Neural cell (in vitro differentiated cells): Measurements from ENCODE around the gene PLXNA3.

ENCODE experiments used
- EP300 ChIP-seq: fragments of 450-650 bp; conservative IDR thresholded peaks from 2 replicates; pipeline ENCODE4 v1.6.1; 2014; ENCODE audit warnings: antibody characterized with exemption, mild to moderate bottlenecking, moderate library complexity; ENCODE audit not compliant: poor library complexity, severe bottlenecking
- EZH2 ChIP-seq: fragments of 200-600, 300-800 bp; shearing (Covaris generic), sonication (generic); IDR thresholded peaks from 2 replicates; pipeline ENCODE4 v1.6.1; 2014; ENCODE audit warnings: antibody characterized with exemption, low read length, borderline replicate concordance, mild to moderate bottlenecking; ENCODE audit not compliant: insufficient read depth, poor library complexity, severe bottlenecking
- POLR2AphosphoS5 ChIP-seq: IDR thresholded peaks from 2 replicates; pipeline ENCODE4 v1.6.1; 2012
- TAF1 ChIP-seq: IDR thresholded peaks from 2 replicates; pipeline ENCODE4 v1.6.1; 2012; ENCODE audit warnings: low read depth
- TF ChIP-seq, protein P1 (sequence below): fragments of 450-650 bp; IDR thresholded peaks from 2 replicates; pipeline ENCODE4 v1.5.1; 2014; ENCODE audit warnings: antibody characterized with exemption, mild to moderate bottlenecking, moderate library complexity; ENCODE audit not compliant: poor library complexity, severe bottlenecking

DNA sequence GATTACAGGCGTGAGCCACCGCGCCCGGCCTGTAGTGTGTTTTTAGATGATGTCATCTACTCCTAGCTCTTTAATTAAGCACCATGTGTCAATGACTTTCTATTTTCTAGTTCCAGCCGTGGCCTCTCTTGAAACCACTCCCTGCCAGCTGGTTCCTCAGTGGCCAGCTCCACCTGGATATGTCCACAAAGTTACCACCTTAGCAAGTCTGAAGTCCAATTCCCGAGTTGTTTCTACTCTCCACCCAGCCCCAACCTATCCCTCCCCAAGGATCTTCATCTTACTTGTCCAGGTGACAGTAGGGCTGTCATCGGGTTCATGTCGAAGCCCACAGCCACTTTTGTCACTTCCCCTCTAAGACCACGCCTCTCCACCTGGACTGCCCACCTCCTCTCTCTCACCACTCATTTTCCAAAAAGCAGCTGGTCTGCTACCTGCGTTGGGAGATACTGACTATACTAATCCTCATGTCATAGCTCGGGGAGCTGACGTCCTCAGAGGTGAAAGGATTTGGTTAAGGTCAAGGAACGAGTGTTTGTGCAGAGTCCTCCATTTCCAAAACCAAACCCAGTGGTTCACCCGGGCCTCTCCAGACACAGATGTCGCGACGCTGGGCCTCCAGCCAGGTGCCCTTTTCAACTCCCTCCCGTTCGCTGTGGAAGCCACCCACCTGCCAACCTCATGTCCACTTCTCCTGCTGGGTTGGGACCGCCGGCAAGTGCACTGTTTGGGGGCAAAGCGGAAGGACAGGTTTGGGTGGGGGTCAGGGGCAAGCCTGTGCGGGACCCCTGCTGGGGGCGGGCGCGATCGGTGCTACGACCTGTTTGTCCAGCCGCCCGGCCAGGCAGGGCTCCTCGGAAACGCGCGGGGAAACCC is 57.2 kb downstream of the PLXNA3 start:
- TF ChIP-seq, protein P1, sequence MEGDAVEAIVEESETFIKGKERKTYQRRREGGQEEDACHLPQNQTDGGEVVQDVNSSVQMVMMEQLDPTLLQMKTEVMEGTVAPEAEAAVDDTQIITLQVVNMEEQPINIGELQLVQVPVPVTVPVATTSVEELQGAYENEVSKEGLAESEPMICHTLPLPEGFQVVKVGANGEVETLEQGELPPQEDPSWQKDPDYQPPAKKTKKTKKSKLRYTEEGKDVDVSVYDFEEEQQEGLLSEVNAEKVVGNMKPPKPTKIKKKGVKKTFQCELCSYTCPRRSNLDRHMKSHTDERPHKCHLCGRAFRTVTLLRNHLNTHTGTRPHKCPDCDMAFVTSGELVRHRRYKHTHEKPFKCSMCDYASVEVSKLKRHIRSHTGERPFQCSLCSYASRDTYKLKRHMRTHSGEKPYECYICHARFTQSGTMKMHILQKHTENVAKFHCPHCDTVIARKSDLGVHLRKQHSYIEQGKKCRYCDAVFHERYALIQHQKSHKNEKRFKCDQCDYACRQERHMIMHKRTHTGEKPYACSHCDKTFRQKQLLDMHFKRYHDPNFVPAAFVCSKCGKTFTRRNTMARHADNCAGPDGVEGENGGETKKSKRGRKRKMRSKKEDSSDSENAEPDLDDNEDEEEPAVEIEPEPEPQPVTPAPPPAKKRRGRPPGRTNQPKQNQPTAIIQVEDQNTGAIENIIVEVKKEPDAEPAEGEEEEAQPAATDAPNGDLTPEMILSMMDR, result no peak
- TF ChIP-seq EP300 (no peak), TAF1 (no peak), EZH2 (no peak), POLR2AphosphoS5 (no peak)
